ENCODE measurements around the gene TTLL13.

DNA sequence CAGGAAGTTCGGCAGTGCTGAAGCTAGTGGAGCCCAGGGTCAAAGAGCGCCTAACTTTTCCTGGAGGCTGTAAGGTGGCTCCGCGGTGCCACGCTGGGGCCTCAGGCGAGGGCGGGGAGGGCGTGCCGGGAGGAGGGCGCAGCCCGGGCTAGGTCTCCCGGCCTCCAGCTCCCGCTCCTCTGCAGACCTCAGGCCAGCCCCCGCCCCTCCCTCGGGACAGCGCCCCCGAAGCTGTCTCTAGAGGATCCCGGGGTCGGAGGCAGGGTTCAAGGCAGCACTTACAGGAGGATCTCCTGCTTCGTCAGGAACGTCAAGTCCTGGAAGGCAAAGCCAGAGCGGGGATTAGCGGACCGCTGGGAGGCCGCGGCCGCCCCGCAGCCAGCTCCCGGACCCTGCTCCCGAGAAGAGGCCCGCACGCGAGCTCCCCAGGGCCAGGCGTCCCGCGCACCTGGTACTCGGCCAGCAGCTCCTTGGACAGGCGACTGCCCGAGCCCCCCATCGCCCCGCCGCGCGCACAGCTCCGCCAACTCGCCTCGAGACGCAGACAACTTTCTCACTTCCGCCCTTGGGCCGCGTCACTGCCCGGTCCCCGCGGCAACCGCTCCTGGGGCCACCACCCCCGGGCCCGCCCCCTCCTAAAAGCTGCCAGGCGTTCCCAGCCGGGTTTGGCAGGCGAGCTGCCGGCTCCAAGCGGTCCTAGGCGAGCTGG lies 15.8 kb upstream of the TTLL13 start, which contains the start of gene CIB1:
- TF ChIP-seq, protein P1, sequence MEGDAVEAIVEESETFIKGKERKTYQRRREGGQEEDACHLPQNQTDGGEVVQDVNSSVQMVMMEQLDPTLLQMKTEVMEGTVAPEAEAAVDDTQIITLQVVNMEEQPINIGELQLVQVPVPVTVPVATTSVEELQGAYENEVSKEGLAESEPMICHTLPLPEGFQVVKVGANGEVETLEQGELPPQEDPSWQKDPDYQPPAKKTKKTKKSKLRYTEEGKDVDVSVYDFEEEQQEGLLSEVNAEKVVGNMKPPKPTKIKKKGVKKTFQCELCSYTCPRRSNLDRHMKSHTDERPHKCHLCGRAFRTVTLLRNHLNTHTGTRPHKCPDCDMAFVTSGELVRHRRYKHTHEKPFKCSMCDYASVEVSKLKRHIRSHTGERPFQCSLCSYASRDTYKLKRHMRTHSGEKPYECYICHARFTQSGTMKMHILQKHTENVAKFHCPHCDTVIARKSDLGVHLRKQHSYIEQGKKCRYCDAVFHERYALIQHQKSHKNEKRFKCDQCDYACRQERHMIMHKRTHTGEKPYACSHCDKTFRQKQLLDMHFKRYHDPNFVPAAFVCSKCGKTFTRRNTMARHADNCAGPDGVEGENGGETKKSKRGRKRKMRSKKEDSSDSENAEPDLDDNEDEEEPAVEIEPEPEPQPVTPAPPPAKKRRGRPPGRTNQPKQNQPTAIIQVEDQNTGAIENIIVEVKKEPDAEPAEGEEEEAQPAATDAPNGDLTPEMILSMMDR (IDR thresholded peaks at IDR 0.05), result 0 out of 2 replicates have a peak, but pooled peaks have one; percentile 17
- no peak for TF ChIP-seq ZFX (IDR thresholded peaks at IDR 0.05; ENCODE audit: borderline replicate concordance)

All from 22Rv1 (cell line).